Measurements from ENCODE around the gene NRCAM. TPM values are rescaled to one million over a fixed set of nuclear protein-coding genes. Genes with fewer than 3 reads are reported as not detected.
A peak's percentile ranks its signal among the peaks of the same experiment; 100 is the strongest.

Gene NRCAM
- polyA plus RNA-seq, 3 donors, result not detected

DNA sequence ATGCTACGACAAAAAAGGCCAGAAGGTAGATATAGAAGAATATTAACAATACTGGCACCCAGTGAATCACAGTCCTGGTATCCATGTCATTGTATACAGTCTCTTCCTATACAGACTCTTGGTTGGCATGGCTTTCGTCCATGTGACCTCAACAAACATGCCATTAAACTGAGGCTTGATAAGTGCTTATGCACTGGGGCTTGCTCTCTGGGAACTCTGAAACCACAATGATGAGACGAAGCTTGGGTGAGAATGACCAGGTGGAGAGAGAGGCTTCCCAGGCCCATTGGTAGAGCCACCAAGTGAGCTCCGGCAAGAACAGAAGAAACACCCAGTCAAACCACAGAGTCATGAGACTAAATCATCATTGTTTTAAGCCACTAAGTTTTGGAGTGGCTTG lies 36.5 kb upstream of the NRCAM start:
- Mint-ChIP-seq H3K4me1 (no peaks in the 10 kb centered on the region), H3K4me3 (no peak overlapping the region), H3K27me3 (ENCODE audit: low read depth in 3 of 3) (no peaks in the 10 kb centered on the region), H3K9me3 (no peaks in the 10 kb centered on the region), H3K27ac (no peak overlapping the region), H3K36me3 (peaks cover 40 to 67% of the 10 kb centered on the region in 2 donors)
- H4K20me1 ChIP-seq (ENCODE audit: insufficient read depth, low read length), result peaks cover 5% of the 10 kb centered on the region
- TF ChIP-seq, protein P1, sequence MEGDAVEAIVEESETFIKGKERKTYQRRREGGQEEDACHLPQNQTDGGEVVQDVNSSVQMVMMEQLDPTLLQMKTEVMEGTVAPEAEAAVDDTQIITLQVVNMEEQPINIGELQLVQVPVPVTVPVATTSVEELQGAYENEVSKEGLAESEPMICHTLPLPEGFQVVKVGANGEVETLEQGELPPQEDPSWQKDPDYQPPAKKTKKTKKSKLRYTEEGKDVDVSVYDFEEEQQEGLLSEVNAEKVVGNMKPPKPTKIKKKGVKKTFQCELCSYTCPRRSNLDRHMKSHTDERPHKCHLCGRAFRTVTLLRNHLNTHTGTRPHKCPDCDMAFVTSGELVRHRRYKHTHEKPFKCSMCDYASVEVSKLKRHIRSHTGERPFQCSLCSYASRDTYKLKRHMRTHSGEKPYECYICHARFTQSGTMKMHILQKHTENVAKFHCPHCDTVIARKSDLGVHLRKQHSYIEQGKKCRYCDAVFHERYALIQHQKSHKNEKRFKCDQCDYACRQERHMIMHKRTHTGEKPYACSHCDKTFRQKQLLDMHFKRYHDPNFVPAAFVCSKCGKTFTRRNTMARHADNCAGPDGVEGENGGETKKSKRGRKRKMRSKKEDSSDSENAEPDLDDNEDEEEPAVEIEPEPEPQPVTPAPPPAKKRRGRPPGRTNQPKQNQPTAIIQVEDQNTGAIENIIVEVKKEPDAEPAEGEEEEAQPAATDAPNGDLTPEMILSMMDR (IDR thresholded peaks at IDR 0.05), result no peak
- 90% methylated on average over 2 of the region's 4 CpGs for WGBS (ENCODE audit: insufficient coverage)
- no peaks in the 10 kb centered on the region for H3K79me2 ChIP-seq (ENCODE audit: insufficient read depth, low read length)
- no peak overlapping the region for H3K4me3 ChIP-seq (replicated peaks in 1 of 3; ENCODE audit: low read depth in 2 of 3, low read length in 3 of 3)
- H3K9ac ChIP-seq (ENCODE audit: insufficient read depth, low read length, poor library complexity, severe bottlenecking), result no peak overlapping the region
- no peaks in the 10 kb centered on the region for H3K27me3 ChIP-seq (ENCODE audit: control insufficient read depth in 2 of 2, insufficient read depth in 2 of 2, low read length in 2 of 2)
- H2AFZ ChIP-seq (ENCODE audit: insufficient read depth, low read depth, low read length, poor library complexity, severe bottlenecking), result no peak overlapping the region
- no peak overlapping the region for H3K27ac ChIP-seq (ENCODE audit: low read depth in 1 of 2, low read length in 2 of 2)
- no peaks in the 10 kb centered on the region for H3K4me1 ChIP-seq (ENCODE audit: control insufficient read depth in 1 of 2, insufficient read depth in 2 of 2, low read length in 2 of 2)
- intact Hi-C loops (cut with micrococcal nuclease), result no loop called here
- no peak overlapping the region for H3K4me2 ChIP-seq (replicated peaks; ENCODE audit: extremely low read depth, low read length, poor library complexity, severe bottlenecking)
- DNase-seq, result no peak
- H3K9me3 ChIP-seq (replicated peaks in 1 of 2; ENCODE audit: control insufficient read depth in 1 of 2, insufficient read depth in 1 of 2, low read length in 2 of 2), result no peaks in the 10 kb centered on the region
- peaks cover 57 to 78% of the 10 kb centered on the region in 2 donors for H3K36me3 ChIP-seq (replicated peaks in 1 of 2; ENCODE audit: control insufficient read depth in 1 of 2, insufficient read depth in 2 of 2, low read length in 2 of 2)

DNA sequence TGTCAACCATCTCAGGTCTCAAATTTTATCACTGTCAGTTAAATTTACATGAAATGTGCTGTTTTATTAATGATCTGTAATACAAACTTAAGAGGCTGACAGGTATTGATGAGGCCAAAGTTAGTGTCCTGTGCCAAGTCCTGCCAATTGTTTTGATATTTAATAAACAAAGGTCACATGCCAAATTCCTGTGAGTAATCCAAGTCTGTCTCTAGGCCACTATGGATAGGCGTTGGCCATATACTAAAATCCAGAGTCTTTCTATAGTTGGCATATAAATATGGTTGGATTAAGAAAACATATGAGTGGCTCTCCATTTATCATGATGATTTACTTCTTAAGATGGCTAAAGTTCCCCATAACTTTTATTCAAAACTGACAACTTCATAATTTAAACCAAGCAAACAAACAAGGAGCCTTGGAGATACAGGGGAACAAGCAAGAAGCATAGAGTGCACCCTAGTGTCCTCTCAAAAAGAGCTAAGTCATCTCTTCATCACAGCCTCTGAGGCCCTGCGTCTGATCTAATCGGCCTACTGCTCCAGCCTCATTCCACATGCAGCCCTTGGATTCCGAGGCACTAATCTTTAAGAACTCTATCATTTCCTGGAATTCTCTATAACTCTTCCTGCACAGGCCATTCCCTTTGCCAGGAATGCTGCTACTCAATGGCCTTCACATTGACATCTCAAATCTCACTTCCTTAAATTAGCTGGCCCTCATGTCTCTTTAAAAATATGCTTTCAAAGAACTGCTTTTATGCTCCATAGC lies 32.7 kb upstream of the NRCAM start:
- Histone ChIP-seq H4K20me1 (ENCODE audit: insufficient read depth, low read length) (no peaks in the 10 kb centered on the region), H3K36me3 (replicated peaks in 1 of 2; ENCODE audit: control insufficient read depth in 1 of 2, insufficient read depth in 2 of 2, low read length in 2 of 2) (peaks cover 62 to 82% of the 10 kb centered on the region in 2 donors), H3K4me2 (replicated peaks; ENCODE audit: extremely low read depth, low read length, poor library complexity, severe bottlenecking) (no peak overlapping the region), H3K9me3 (replicated peaks in 1 of 2; ENCODE audit: control insufficient read depth in 1 of 2, insufficient read depth in 1 of 2, low read length in 2 of 2) (no peaks in the 10 kb centered on the region), H2AFZ (ENCODE audit: insufficient read depth, low read depth, low read length, poor library complexity, severe bottlenecking) (no peak overlapping the region), H3K27me3 (ENCODE audit: control insufficient read depth in 2 of 2, insufficient read depth in 2 of 2, low read length in 2 of 2) (no peaks in the 10 kb centered on the region), H3K4me1 (ENCODE audit: control insufficient read depth in 1 of 2, insufficient read depth in 2 of 2, low read length in 2 of 2) (no peaks in the 10 kb centered on the region), H3K4me3 (replicated peaks in 1 of 3; ENCODE audit: low read depth in 2 of 3, low read length in 3 of 3) (no peak overlapping the region), H3K79me2 (ENCODE audit: insufficient read depth, low read length) (no peaks in the 10 kb centered on the region), H3K9ac (ENCODE audit: insufficient read depth, low read length, poor library complexity, severe bottlenecking) (no peak overlapping the region), H3K27ac (ENCODE audit: low read depth in 1 of 2, low read length in 2 of 2) (no peak overlapping the region)
- H3K27me3 Mint-ChIP-seq (ENCODE audit: low read depth in 3 of 3), result no peaks in the 10 kb centered on the region
- H3K27ac Mint-ChIP-seq, result peak overlapping the region in 2 of 7 donors; percentile 2 to 27
- TF ChIP-seq, protein P1 (IDR thresholded peaks at IDR 0.05), result no peak
- intact Hi-C loops (cut with micrococcal nuclease), result no loop called here
- H3K4me3 Mint-ChIP-seq, result no peak overlapping the region
- no peaks in the 10 kb centered on the region for H3K4me1 Mint-ChIP-seq
- no peaks in the 10 kb centered on the region for H3K9me3 Mint-ChIP-seq
- WGBS (ENCODE audit: insufficient coverage), result 98% methylated on average over 3 of the region's 4 CpGs
- DNase-seq, result no peak
- H3K36me3 Mint-ChIP-seq, result peaks cover 39 to 62% of the 10 kb centered on the region in 2 donors

Measured in CD14-positive monocyte (primary cell).